SK-N-DZ (cell line): ENCODE data around the gene CADPS.

Experiments used
- DNase-seq: peaks from one replicate; pipeline ENCODE4 v3.0.0-alpha.2; 2015; ENCODE audit warnings: low spot score

Gene CADPS

DNA sequence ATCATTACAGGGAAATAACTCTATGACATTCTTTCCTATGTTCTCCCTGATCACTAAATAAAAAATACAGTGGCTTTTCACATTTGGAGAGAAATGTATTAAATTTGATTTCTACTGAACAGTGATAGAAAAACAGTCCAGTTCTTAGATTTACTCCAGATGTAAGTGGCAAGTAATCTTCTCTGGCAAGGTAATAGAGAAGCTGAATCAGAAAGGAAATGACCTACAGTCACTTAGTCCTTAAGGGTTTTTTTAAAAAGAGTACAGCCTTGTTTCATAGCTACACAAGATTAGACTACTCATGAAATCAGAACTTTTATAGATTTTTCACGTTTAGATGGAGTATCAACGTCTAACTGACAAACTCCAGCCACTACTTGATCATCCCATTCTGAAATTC is 236.9 kb downstream of the CADPS start:
- DNase-seq, result no peak

DNA sequence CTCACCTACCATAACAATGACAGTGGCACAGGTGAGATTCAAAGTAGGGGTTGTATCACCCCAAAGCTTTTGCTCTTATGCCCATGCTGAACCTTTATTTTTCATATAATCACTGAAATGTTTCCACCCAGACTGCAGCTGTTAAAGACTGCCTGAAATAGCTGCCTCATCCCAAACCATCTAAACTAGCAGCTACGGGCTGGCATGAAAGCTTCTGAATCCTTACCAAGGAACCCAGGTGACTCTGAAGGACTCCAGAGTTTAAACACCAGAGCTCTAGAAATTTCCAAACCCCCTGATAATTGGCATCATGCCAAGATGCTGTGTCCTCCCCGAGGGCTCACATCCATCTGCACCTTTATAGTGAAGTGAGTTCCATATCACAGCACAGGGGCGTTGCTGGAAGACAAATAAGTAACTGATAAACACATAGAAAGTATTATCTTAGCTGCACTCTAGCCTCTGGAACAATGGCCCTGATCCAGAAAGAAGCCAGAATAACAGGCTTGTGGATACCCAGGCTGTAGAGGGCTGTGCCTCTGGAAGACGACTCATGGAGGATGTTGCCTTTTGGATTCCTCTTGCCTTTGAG is 238.9 kb downstream of the CADPS start:
- no peak for DNase-seq

DNA sequence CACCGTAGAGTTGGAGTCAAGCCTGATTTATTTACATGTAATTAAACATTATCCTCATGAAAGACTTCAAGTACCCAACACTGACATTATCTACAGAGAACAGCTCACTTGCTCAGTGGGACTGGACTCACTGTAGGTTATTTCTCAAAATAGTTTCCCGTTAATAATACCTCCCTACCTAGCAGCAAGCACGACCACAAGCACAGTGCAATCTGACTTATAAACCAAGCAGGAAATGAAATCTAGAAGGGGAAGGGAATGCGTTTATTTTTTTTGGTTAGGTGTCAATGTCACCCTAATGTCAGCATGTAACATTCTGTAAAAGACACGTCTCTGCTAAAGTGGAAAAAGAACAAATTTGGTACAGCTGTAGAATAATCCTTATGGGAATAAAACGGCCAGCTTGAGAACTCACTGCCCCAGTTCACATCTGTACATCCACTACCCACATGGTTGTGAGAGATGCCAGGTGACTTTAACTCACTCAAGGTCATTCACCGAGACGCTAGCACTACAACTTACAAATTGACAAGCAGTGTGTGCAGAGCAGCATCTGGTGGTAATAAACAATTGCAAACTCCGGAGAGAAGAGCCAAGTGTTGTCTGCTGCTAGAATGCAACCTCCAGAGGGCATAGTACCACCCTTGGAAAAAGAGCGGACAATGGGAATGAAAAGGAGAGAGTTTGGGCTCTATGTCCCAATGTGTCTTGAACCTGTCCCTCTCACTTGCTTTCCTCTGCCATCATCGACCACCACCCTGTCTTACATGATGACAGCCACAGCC is 242.5 kb downstream of the CADPS start:
- no peak for DNase-seq

DNA sequence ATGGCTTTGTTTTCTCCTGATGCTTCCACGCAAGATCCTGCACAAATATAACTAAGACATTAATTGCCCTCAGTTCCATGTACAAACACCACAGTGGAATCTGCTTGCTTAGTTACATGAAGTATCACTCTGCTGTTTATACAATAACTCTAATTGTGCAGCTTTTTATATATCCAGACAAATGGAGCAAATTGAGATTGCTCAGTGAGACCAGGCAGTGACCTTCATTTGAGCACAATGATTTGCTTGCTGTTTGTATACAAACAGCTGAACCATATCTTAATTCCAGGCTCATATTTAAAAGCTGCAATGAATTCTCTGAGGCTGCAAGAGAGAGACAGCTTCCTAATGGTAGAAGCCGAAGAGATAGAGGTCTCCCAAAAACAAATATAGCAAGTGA is 243.7 kb downstream of the CADPS start:
- DNase-seq, result no peak

DNA sequence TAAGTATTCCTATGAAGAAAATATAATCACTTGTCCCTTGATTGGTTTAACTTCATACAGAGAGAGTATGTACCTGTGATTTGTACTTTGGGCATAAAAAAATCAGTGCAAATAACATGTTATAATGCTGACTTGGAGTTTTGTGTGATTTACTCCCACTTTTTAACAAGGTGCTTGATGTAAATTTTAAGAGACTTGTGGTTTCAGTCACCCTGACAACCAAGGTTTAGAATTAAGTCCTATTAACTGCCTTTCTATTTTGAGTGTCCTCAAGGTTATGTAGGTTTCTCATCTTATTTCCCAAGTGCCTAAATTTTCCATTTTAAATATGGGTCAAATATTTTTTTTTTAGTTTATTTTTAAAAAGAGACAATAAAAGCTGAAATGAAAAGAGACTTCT is 244.6 kb downstream of the CADPS start:
- no peak for DNase-seq

DNA sequence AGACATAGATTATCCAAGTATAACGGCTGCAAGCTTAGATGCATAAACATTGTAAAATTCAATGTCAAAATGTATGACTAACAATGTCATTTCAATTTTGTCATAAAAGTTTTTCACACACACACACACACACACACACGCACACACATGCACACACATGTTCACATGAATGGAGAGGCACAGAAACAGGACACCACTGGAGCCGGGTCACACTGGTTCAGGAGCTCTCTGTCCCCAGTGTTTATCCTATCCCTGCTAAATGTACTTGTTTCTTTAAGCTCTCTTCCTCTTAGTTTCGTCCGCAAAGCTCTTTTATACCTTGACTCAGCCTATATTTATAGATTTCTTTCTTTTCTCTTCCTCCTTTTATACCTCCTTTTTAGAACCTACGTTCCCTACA is 249.9 kb downstream of the CADPS start:
- no peak for DNase-seq

DNA sequence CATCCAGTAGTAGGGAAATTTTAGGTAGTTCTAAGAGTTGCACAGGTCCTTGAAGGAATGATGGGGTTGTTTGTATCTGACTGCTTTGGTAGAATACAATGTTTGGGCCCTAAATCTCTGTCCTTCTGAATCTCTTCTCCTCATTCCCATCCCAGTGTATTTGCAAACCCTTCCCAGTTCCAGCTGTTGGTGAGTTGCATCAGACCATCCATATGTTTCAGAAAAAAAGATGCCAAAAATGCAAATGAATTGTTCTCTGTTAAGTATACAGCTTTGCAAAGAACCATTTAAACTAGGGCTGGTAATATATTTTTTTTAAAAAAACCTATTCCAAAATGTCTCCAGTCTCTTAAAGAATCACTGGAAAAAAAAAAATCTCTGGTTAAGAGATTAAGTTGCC is 251.0 kb downstream of the CADPS start:
- no peak for DNase-seq

DNA sequence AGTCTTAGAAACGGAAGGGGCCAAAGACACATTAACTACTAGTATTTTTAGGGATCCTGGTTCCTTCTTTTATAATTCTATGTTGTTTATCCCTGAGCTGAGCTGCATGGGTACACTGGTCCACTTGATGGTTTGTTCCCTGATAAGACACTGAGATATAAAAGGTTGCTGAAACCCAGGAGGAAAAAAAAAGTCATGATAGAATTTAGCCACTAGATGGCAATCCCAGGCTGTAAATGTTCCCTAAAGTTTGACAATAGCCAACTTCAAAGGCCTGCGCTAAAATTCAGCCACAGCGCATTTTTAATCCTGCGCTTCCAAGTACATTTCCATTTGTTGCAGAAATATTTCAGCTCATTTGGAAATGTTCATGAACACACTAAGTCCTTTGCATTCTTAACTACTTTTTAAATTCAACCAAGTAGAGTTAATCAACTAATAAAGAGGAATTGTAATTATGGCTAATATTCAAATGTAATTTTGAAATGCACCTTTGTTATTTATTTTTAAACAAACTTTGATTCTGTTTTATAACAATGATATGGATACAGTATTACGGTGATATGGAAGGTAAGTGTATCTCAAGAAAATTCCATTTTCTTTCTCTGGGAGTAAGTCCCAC is 252.6 kb downstream of the CADPS start:
- DNase-seq, result peak; percentile 71

DNA sequence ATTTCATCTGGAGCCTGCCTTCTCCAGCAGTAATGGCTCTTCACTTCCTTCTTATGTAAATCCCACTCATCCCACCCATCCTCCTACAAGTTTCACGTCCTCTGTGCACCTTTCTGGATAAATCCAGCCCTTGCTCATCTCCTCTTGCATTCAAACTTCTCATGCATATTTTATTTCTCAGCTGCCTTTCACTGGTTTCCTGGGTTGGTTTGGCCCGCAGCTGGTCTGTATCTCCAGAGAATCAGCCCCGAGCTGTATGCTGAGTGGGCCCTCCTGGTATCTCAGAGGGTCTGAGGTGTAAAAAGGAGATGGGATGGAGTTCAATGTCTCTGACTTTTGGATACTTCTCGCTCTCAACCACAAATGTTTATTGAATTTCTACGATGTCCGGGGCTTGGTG is 253.3 kb downstream of the CADPS start:
- no peak for DNase-seq

DNA sequence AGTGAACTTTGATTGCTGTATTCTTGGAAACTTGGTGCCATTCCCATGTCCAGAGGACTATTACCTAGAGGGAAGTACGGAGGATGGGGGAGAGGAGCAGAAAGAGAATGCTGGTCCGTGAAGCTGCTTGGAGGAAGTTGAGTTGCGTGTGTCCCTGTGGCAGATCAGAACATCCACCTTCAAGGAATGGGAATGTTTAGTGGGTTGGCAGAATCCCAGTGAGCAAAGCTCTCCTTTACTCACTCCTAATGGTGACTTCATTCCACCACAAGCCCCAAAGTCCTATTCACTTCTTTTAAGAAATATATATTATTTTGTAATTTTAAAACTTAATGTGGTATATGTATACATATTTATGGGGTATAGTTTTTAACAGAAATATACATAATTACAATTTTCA is 254.0 kb downstream of the CADPS start:
- no peak for DNase-seq

DNA sequence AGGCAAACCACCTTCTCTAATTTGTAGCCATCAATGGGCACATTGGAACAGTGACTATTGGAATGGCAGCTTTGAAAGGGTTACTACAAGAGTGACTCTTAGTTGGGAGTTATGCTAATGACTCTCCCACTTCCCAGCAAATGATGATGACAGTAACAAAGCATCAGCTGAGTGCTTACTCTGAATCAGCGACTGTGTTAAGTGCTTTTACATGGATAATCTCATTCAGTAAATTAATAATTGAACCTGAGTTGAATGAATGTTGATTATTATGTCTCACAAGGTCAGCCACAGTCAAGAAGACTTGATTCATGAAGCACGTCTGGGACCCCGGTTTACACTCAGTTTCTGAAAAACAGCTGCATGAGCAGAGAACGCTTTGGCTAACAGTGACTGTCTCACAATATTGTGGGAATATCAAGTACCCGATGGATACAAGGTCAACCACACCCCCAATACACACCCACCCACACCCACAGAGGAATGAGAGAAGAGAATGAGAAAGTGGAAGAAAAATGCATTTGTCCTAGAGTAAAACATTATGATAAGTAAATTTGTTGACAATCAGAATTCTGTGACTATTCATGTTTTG is 259.9 kb downstream of the CADPS start:
- no peak for DNase-seq

DNA sequence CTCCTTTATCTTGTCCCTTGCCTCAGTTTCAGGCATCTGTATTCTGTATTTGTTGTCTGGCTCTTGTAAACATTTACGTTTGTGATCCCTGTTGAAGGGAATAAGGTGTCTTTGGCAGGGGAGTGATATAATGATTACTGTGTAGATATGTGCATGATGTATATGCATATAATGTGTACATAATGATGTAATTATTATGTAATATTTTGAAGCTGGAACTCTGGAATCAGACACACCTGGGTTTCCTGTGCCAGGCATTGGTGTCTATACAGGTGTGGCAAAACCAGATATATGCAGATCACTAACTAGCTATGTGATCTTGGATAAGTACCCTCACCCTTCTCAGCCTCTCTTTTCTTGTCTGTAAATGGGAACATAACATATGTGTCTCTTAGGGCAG is 260.7 kb downstream of the CADPS start:
- no peak for DNase-seq

DNA sequence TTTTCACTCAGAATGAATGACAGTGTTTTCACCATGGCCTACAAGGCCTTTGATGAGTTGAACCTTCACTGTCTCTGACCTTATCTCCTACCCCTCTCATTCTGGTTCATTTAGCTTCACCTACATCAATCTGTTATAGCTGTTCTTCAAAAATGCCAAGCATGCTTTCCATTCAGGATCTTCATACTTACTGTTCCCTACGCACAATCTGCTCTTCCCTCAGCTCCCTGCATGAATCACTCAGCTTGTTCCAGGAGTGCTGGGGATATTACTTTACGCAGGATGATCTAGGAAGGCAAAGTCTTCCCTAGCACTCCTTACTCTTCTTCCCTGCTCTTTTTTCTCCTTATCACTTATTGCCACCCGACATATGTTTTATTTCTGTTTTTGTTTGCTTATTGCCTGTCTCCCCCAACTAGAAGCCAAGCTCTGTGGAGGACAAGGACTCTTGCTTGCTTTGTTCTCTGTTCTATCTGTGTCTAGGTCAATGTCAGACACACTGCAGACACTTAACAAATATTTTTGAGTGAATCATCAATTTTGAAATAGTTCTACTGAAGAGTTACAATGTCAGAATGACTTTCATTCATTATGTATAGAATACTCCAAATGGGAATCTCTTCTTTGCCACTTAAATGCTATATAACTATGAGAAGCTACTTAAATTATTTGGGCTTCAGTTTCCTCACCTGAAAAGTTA is 263.5 kb downstream of the CADPS start:
- no peak for DNase-seq

DNA sequence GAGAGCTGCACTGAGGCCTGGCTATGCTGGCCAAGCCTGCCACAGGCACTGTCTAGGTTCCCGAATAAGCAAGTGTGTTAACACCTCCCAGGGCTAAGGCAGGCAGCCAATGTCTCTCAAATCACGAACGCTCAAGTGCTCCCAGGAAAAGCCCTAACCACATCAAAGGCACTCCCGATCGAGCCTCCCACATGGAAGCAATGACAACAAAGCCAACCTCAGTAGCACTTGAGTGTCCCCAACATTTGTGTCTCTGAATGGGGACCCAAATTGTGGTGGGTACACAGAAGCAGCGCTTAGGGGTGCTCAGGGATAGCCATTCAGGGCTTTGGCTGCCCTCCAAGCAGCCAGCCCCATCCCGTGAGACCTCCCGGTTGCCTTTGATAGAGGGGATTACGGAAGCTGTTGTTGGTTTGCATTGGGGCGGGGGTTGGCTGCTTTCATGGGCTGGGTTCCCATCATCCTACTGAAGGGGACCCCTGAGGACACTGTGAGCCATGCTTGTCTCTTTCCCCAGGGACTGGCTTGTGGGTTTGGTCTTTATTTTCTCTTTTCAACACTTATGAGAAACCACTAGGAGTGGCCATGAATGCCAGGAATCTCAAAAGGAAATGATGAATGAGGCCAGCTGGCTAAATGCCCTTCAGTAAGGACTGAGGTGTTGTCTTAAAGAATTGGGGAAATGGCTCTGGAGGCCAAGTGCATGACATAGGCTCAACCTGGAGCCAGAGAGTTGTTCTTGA is 267.8 kb downstream of the CADPS start:
- no peak for DNase-seq

DNA sequence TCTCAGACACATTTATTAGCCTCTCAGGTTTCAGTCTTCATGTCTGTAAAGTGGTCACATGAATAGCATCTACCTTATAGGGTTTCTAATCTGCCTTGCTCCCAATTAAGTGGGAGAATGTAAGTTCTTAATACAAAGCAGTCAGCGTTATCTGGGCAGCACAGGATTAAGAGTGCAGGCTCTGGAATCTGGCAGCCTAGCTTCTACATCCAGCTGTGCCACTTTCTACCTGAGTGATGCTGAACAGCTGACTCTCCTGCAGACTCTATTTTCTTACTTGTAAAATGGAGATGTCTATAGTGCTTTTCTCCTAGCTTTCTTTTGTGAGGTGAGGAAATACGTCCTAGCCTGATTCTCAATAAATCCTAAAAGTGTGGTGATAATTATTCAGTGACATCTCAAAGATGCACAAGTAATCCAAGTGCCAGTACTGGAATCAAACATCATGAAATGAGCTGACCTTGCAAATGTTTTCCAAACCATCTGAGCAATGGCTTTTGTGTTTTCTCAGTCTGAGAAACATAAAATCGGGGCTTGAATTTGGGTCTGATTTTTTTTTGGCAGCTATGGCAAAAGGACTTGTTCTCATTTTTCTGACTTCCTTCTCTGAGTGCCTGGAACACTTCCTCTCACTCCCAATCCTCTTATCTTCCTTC is 269.7 kb downstream of the CADPS start:
- DNase-seq, result no peak

DNA sequence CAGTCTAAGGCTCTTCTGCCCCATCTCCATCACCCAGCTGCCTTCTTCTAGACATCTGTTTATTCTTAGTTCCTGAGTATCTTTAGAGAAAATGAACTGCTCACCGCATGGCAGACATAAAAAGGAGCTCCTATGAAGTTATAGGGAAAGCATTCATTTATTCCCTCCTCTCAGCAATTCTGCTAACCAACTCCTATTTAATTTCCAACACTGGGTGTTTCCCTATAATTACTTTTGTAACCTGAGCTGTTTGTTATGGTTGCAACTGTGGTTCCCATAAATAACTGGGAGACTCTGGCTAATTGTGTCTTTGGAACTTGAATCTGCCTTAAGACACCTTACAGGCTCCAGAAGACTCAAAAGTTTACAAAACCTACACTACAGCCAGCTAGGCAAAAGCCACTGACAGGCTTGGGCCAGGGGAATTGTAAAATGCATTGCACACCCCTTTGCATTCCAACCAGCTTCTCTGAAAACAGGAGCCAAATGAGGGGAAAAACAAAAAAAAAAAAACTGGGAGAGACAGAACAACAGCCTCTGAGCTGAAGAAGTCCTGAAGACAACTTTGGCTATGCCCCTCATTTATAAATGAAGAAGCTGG is 270.4 kb downstream of the CADPS start:
- DNase-seq, result no peak

DNA sequence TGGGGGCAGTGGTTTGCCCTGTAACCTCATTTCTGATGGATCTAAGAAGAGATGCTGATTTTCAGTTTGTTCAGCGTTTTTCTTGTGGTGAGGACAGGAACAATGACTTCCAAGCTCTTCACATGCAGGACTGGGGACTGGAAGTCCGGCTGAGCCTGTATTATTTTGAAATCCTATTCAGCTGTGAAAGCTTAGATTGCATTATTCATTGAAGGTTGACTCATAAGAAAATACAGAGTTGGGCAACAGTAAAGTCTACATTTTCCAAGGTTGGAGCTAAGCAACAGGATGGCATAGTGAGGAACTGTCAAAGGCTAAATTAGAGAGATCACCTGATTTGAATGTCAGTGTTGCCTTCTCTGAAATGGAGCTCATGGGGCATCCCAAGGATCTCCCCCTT is 270.9 kb downstream of the CADPS start:
- DNase-seq, result no peak

DNA sequence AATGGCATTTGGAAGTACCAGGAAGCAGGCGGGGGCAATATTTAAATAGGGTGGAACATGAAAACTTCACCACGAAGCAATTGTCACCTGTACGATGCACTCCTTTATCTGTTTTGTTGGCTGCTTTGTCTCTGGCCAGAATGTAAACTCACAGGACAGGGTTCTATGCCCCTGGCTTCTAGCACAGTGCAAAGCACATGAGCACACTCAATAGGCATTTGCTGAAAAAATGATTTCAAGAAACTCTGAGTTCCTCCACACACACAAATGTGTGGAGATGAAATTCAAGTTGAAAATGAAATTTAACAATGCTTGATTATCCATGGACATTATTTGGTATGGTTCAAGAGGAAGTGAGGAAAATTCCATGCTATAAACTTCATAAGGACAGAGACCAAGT is 272.2 kb downstream of the CADPS start:
- no peak for DNase-seq

DNA sequence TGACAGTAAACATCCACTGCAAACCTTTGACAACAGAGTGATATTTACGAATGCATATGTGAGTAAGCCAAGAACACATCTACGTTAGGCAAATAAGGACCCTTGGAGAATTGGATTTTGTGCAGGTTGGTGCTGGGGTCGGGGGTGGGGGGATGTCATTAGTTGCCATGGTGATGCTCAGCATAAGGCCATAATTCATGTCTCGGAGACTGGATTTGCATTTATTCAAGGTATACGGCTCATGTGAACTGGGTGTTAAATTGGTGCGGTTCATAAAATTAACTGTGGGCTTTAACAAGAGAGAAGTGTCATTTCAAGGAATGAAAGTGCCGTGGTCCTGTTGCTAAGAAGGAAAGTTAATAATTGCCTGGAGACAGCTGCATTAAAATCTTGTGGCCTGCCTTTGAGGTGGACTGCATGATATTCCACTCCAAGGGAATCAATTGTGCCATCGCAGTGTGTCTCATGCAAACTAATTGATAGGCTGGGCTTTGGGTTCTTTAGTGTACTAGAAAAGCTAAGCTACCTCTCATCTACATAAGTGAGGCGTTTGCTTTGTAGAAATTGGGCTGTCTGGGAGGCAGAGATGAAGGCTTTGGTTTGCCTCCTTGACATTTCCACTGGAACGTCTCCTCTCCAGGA is 273.0 kb downstream of the CADPS start:
- no peak for DNase-seq
